H9 (cell line): ENCODE data around the gene CYP2C9. TPM values are rescaled to one million over a fixed set of nuclear protein-coding genes. Genes with fewer than 3 reads are reported as not detected.

Source experiments
- DNase-seq: peaks from one replicate; pipeline ENCODE4 v3.0.0-alpha.2; 2017
- H2AFZ ChIP-seq: one replicate; pipeline ENCODE4 v1.6.1; 2013; ENCODE audit warnings: mild to moderate bottlenecking, low read length, control low read depth, moderate library complexity
- H2AK5ac ChIP-seq: 2 replicates; pipeline ENCODE4 v1.6.1; 2013; ENCODE audit warnings: low read length, control low read depth, mixed read lengths; ENCODE audit not compliant: insufficient read length
- H2BK120ac ChIP-seq: one replicate; pipeline ENCODE4 v1.6.1; 2013; ENCODE audit warnings: low read depth, mild to moderate bottlenecking, low read length, control low read depth, inconsistent platforms; ENCODE audit not compliant: poor library complexity, severe bottlenecking
- H2BK12ac ChIP-seq: 2 replicates; pipeline ENCODE4 v1.6.1; 2013; ENCODE audit warnings: low read length, control low read depth, mixed read lengths, low read depth; ENCODE audit not compliant: insufficient read length
- H2BK15ac ChIP-seq: 2 replicates; pipeline ENCODE4 v1.6.1; 2013; ENCODE audit warnings: low read depth, low read length, control low read depth
- H2BK20ac ChIP-seq: one replicate; pipeline ENCODE4 v1.6.1; 2013; ENCODE audit warnings: low read depth, mild to moderate bottlenecking, low read length, control low read depth, inconsistent platforms; ENCODE audit not compliant: poor library complexity, severe bottlenecking
- H2BK5ac ChIP-seq: 2 replicates; pipeline ENCODE4 v1.6.1; 2013; ENCODE audit warnings: low read length, control low read depth, mixed read lengths; ENCODE audit not compliant: insufficient read length
- H3K14ac ChIP-seq: 2 replicates; pipeline ENCODE4 v1.6.1; 2013; ENCODE audit warnings: low read length, control low read depth; ENCODE audit not compliant: insufficient read depth
- H3K18ac ChIP-seq: 2 replicates; pipeline ENCODE4 v1.6.1; 2013; ENCODE audit warnings: low read depth, mild to moderate bottlenecking, mixed read lengths, low read length, control low read depth; ENCODE audit not compliant: insufficient read length
- H3K23ac ChIP-seq: 2 replicates; pipeline ENCODE4 v1.6.1; 2013; ENCODE audit warnings: low read length, control low read depth, mixed read lengths, low read depth; ENCODE audit not compliant: insufficient read length
- H3K23me2 ChIP-seq: 2 replicates; pipeline ENCODE4 v1.6.1; 2013; ENCODE audit warnings: low read depth, mild to moderate bottlenecking, mixed read lengths, low read length, control low read depth; ENCODE audit not compliant: insufficient read length, poor library complexity, severe bottlenecking
- H3K27ac ChIP-seq: 2 replicates; pipeline ENCODE4 v1.5.1; 2013; ENCODE audit warnings: low read length, control low read depth, mixed read lengths, low read depth; ENCODE audit not compliant: insufficient read length
- H3K27me3 ChIP-seq: 2 replicates; pipeline ENCODE4 v1.6.1; 2013; ENCODE audit warnings: low read length, control low read depth, inconsistent platforms; ENCODE audit not compliant: insufficient read depth
- H3K4ac ChIP-seq: 2 replicates; pipeline ENCODE4 v1.6.1; 2013; ENCODE audit warnings: low read depth, mild to moderate bottlenecking, control low read depth, inconsistent platforms, low read length, moderate library complexity
- H3K4me1 ChIP-seq: 2 replicates; pipeline ENCODE4 v1.6.1; 2013; ENCODE audit warnings: low read length, control low read depth, inconsistent platforms; ENCODE audit not compliant: insufficient read depth
- H3K4me2 ChIP-seq: 2 replicates; pipeline ENCODE4 v1.6.1; 2013; ENCODE audit warnings: low read length, control low read depth, mixed read lengths; ENCODE audit not compliant: insufficient read length, insufficient read depth
- H3K56ac ChIP-seq: 2 replicates; pipeline ENCODE4 v1.6.1; 2013; ENCODE audit warnings: low read depth, mild to moderate bottlenecking, mixed read lengths, low read length, control low read depth; ENCODE audit not compliant: insufficient read length
- H3K79me1 ChIP-seq: 2 replicates; pipeline ENCODE4 v1.6.1; 2013; ENCODE audit warnings: low read depth, mild to moderate bottlenecking, moderate library complexity, low read length, control low read depth, inconsistent platforms; ENCODE audit not compliant: insufficient read depth, poor library complexity, severe bottlenecking
- H3K79me2 ChIP-seq: 2 replicates; pipeline ENCODE4 v1.6.1; 2013; ENCODE audit warnings: low read length, control low read depth, inconsistent platforms; ENCODE audit not compliant: insufficient read depth
- H3K9ac ChIP-seq: 2 replicates; pipeline ENCODE4 v1.6.1; 2013; ENCODE audit warnings: low read length, control low read depth, mixed read lengths; ENCODE audit not compliant: insufficient read length; ENCODE audit errors: extremely low read depth
- H3K9me3 ChIP-seq: one replicate; pipeline ENCODE4 v1.6.1; 2013; ENCODE audit warnings: low read depth, low read length, inconsistent platforms; ENCODE audit not compliant: control insufficient read depth
- H3T11ph ChIP-seq: one replicate; pipeline ENCODE4 v1.6.1; 2013; ENCODE audit warnings: mild to moderate bottlenecking, low read length, control low read depth, inconsistent platforms
- H4K20me1 ChIP-seq: one replicate; pipeline ENCODE4 v1.6.1; 2013; ENCODE audit not compliant: control insufficient read depth, insufficient read length, insufficient read depth
- H4K5ac ChIP-seq: 2 replicates; pipeline ENCODE4 v1.6.1; 2013; ENCODE audit warnings: low read depth, mild to moderate bottlenecking, mixed read lengths, low read length, control low read depth; ENCODE audit not compliant: insufficient read length
- H4K8ac ChIP-seq: replicated peaks from 2 replicates; pipeline ENCODE4 v1.6.1; 2013; ENCODE audit warnings: low read length, control low read depth, mixed read lengths, low read depth; ENCODE audit not compliant: insufficient read length
- H4K91ac ChIP-seq: 2 replicates; pipeline ENCODE4 v1.6.1; 2013; ENCODE audit warnings: low read depth, mild to moderate bottlenecking, moderate library complexity, mixed read lengths, low read length, control low read depth; ENCODE audit not compliant: insufficient read length
- H3K27ac Mint-ChIP-seq, 3 experiments: 2 replicates in 2 of 3; 3 replicates in 1 of 3; pipeline ENCODE4 v1.8.0; 2020 to 2021; ENCODE audit warnings: mixed read lengths in 3 of 3, mild to moderate bottlenecking in 1 of 3, moderate library complexity in 1 of 3
- H3K27me3 Mint-ChIP-seq: 2 replicates; pipeline ENCODE4 v1.8.0; 2021; ENCODE audit warnings: low read depth, mild to moderate bottlenecking, moderate library complexity, mixed read lengths
- H3K36me3 Mint-ChIP-seq, 3 experiments: 2 replicates in 2 of 3; 3 replicates in 1 of 3; pipeline ENCODE4 v1.8.0; 2020 to 2021; ENCODE audit warnings: low read depth in 3 of 3, mixed read lengths in 3 of 3; ENCODE audit not compliant: insufficient read depth in 1 of 3
- H3K4me1 Mint-ChIP-seq, 2 experiments: 2 replicates each; pipeline ENCODE4 v1.8.0; 2020; ENCODE audit warnings: mixed read lengths in 2 of 2
- H3K4me3 Mint-ChIP-seq, 2 experiments: 2 replicates in 1 of 2; 3 replicates in 1 of 2; pipeline ENCODE4 v1.8.0; 2020 to 2021; ENCODE audit warnings: mild to moderate bottlenecking in 2 of 2, mixed read lengths in 2 of 2, moderate library complexity in 1 of 2
- H3K9me3 Mint-ChIP-seq, 2 experiments: 2 replicates in 1 of 2; 3 replicates in 1 of 2; pipeline ENCODE4 v1.8.0; 2020; ENCODE audit warnings: mild to moderate bottlenecking in 2 of 2, mixed read lengths in 2 of 2, moderate library complexity in 1 of 2
- CTCF ChIP-seq: fragments of 200-600 bp; sonication (generic); conservative IDR thresholded peaks from 3 replicates; pipeline ENCODE4 v1.8.0; 2021; ENCODE audit warnings: antibody characterized with exemption, mild to moderate bottlenecking
- WGBS: extraction: QIAGEN DNeasy Blood & Tissue Kit; methylation state at CpG from one replicate; pipeline ENCODE4 v1.1.7; 2013; ENCODE audit warnings: missing lambda C conversion rate, low lambda C conversion rate, mixed read lengths; ENCODE audit not compliant: insufficient read length; ENCODE audit errors: extremely low coverage; 5-methylcytosine and 5-hydroxymethylcytosine counted together
- total RNA-seq: library from RNA; stranded (reverse); gene quantifications from 2 replicates; pipeline ENCODE4 v1.2.1, GENCODE V29; 2021

CYP2C9 gene
- total RNA-seq, 1 experiment from 2014 or later, result not detected

- Histone ChIP-seq H3K27ac (no peak overlapping the region), H2AFZ (no peak overlapping the region), H3T11ph (no peak overlapping the region), H3K79me1 (no peaks in the 10 kb centered on the region), H2BK5ac (no peak overlapping the region), H3K27me3 (no peaks in the 10 kb centered on the region; the same call in 1 of the 2 replicates), H3K14ac (no peak overlapping the region), H3K9ac (no peak overlapping the region), H3K23me2 (no peaks in the 10 kb centered on the region), H4K8ac (no peak overlapping the region), H4K91ac (no peak overlapping the region), H4K20me1 (no peaks in the 10 kb centered on the region), H3K4ac (no peak overlapping the region), H2BK120ac (no peak overlapping the region), H2AK5ac (no peak overlapping the region), H3K56ac (no peak overlapping the region), H3K23ac (no peak overlapping the region), H3K4me2 (no peak overlapping the region), H3K79me2 (no peaks in the 10 kb centered on the region), H2BK12ac (no peak overlapping the region), H3K18ac (no peak overlapping the region), H2BK20ac (no peak overlapping the region), H4K5ac (no peak overlapping the region), H3K9me3 (no peaks in the 10 kb centered on the region), H2BK15ac (no peak overlapping the region), H3K4me1 (no peaks in the 10 kb centered on the region)
- Mint-ChIP-seq H3K36me3 (no peaks in the 10 kb centered on the region), H3K9me3 (peaks cover 5 to 9% of the 10 kb centered on the region in 2 experiments; a peak in 4 of 5 replicates), H3K27me3 (no peaks in the 10 kb centered on the region; the same call in none of the 2 replicates), H3K4me1 (peaks cover 3 to 4% of the 10 kb centered on the region in 2 experiments; a peak in 3 of 4 replicates), H3K27ac (no peak overlapping the region), H3K4me3 (no peak overlapping the region)
- TF ChIP-seq CTCF, result 0 out of 3 replicates have a peak, but pooled peaks have one; percentile 7
- no peak for DNase-seq
- WGBS, result no CpG with 5 or more reads among the region's 4 CpGs
Observed at GRCh38 chr10:94983555-94983954, 45.1 kb downstream of the CYP2C9 start.
